Parathyroid adenoma (tissue), 2 donors: ENCODE data around the gene FRMD4A.

Experiments used
- H2AFZ ChIP-seq: fragments of 300-600 bp; sonication (generic); one replicate; pipeline ENCODE4 v1.7.0; 2017; ENCODE audit warnings: antibody characterized with exemption, mild to moderate bottlenecking
- H3K27ac ChIP-seq: fragments of 300-600 bp; sonication (generic); one replicate; pipeline ENCODE4 v1.7.0; 2017
- H3K27me3 ChIP-seq: fragments of 300-600 bp; sonication (generic); one replicate; pipeline ENCODE4 v1.7.0; 2017; ENCODE audit warnings: low read length; ENCODE audit not compliant: control insufficient read depth, insufficient read depth
- H3K36me3 ChIP-seq: fragments of 300-600 bp; sonication (generic); one replicate; pipeline ENCODE4 v1.7.0; 2017; ENCODE audit warnings: low read length; ENCODE audit not compliant: control insufficient read depth, insufficient read depth
- H3K4me1 ChIP-seq: fragments of 300-600 bp; sonication (generic); one replicate; pipeline ENCODE4 v1.7.0; 2017; ENCODE audit warnings: control low read depth
- H3K4me2 ChIP-seq: fragments of 300-600 bp; sonication (generic); one replicate; pipeline ENCODE4 v1.7.0; 2017; ENCODE audit warnings: low read length
- H3K4me3 ChIP-seq: fragments of 300-600 bp; sonication (generic); one replicate; pipeline ENCODE4 v1.7.0; 2017; ENCODE audit warnings: low read depth, low read length
- H3K79me2 ChIP-seq: fragments of 300-600 bp; sonication (generic); one replicate; pipeline ENCODE4 v1.7.0; 2017; ENCODE audit warnings: control low read depth
- H3K9ac ChIP-seq: fragments of 300-600 bp; sonication (generic); one replicate; pipeline ENCODE4 v1.7.0; 2017; ENCODE audit warnings: mild to moderate bottlenecking
- H3K9me3 ChIP-seq: fragments of 300-600 bp; sonication (generic); one replicate; pipeline ENCODE4 v1.7.0; 2017; ENCODE audit warnings: low read length; ENCODE audit not compliant: control insufficient read depth
- CTCF ChIP-seq: fragments of 300-600 bp; sonication (generic); IDR thresholded peaks from one replicate; pipeline ENCODE4 v1.7.0; 2017; ENCODE audit warnings: antibody characterized with exemption, mild to moderate bottlenecking
- donor health status: primary hyperparathyroidism.

Gene FRMD4A

DNA sequence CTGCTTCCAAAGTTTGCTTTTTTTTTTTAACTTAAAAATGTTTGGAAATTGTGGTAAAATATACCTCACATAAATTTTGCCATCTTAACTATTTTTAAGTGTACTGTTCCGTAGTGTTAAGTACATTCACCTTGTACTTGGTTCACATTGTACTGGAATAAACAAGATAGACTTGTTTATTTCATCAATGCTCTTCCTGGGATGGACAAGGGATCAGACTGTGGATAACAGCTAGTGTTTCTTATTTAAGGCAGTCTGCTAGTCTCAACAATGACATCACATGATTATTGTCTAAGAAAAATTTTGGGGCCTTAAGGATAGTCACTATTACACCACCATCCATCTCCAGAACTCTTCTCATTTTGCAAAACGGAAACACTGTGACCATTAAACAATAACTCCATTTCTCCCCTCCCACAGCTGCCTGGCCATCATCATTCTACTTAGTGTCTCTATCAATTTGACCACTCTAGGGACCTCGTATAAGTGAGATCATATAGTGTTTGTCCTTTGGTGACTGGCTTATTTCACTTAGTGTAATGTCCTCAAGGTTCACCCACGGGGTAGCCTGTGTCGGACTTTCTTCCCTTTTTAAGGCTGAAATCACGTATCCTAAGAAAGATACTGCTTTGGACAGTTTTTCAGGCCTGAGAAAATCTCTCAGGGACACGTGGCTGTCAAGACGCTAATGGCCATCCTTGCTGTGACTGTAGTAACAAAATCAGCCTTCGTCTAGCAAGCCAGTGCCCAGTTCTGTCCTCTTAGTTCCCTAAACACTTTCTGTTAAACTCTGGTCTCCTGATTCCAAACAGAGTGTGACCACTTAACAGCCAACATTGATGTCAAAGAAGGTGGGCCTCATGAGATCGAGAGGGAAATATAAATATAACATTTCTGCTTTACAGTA lies 305.2 kb downstream of the FRMD4A start:
- no peaks in the 10 kb centered on the region for H3K9me3 ChIP-seq
- no peaks in the 10 kb centered on the region for H3K36me3 ChIP-seq
- H3K4me3 ChIP-seq = no peak overlapping the region
- H3K27me3 ChIP-seq = no peaks in the 10 kb centered on the region
- H3K79me2 ChIP-seq = no peaks in the 10 kb centered on the region
- no peak overlapping the region for H3K9ac ChIP-seq
- no peak overlapping the region for H2AFZ ChIP-seq
- TF ChIP-seq CTCF = no peak
- no peak overlapping the region for H3K4me2 ChIP-seq
- no peaks in the 10 kb centered on the region for H3K4me1 ChIP-seq
- no peak overlapping the region for H3K27ac ChIP-seq

- Histone ChIP-seq H3K4me1 (no peaks in the 10 kb centered on the region), H3K27ac (no peak overlapping the region), H3K9me3 (no peaks in the 10 kb centered on the region), H3K9ac (no peak overlapping the region), H3K4me3 (no peak overlapping the region), H3K27me3 (no peaks in the 10 kb centered on the region), H3K79me2 (no peaks in the 10 kb centered on the region), H3K4me2 (no peak overlapping the region), H2AFZ (no peak overlapping the region), H3K36me3 (no peaks in the 10 kb centered on the region)
- TF ChIP-seq CTCF = no peak
Observed at GRCh38 chr10:14024329-14025202, 306.2 kb downstream of the FRMD4A start.

DNA sequence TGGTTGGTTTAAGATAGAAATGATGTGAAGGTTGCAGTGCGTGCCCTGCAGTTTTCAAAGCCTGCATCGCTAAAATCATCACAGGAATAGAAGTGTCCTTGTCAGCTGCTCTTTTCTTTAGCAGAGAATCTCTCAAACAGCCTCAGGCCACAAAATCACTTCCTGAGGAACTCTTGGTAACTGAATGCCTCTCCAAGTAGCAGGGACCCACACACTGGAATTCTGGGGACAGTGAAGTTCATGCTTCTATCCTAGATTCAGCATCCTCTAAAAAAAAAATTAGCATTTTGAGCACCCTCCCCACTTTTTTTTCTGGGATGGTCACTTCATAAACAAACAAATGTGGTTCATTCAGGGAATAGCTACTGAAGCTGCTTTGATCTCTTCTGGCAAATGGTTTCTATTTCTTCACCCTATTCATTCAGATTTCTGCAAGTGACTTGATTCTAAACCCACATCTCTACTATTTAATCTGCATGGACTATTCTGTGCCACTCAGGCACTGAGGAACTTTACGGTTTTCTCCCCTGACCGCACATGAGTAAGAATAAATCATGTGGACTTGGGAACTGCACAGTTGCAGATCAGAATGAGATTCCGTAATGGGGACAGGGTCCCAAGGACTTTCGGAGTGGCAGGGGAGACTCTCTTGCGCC lies 306.9 kb downstream of the FRMD4A start:
- Histone ChIP-seq H3K9me3 (no peaks in the 10 kb centered on the region), H3K4me3 (no peak overlapping the region), H2AFZ (no peak overlapping the region), H3K79me2 (no peaks in the 10 kb centered on the region), H3K36me3 (no peaks in the 10 kb centered on the region), H3K27me3 (no peaks in the 10 kb centered on the region), H3K9ac (no peak overlapping the region), H3K4me2 (no peak overlapping the region), H3K27ac (no peak overlapping the region), H3K4me1 (no peaks in the 10 kb centered on the region)
- no peak for TF ChIP-seq CTCF

DNA sequence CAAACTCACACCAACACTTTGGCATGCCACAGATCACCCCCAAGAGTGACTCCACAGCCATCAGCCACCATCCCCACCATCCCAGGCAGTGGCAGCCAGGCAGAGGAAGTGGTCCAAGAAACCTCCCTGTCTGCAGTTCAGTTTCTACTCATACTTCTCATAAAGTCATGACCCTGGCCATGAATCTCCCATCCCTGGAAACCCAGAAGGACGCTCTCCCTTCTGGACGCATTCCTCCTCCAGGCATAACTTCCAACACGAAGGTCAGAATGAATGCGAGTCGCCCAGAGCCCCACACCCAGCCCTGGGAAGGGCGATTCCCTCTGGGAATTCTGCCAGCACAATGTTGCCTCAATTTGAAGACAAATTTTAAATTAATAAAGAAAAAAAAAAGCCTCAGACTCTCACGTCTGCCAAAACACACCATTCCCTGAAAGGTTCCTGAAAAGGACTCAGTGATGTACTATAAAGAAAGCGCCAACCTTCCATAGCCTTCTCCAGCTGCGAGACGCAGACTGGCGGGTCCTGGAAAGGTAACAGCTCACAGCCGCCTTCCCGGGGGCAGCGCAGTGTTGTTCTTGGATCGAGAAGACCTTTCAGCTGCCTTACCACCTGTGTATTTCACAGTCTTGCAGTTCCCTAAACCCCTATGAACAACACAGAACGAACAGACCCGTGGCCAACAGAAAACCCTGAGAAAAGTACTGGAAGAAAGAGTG lies 307.6 kb downstream of the FRMD4A start:
- Histone ChIP-seq H3K4me2 (no peak overlapping the region), H3K4me3 (no peak overlapping the region), H3K79me2 (no peaks in the 10 kb centered on the region), H3K9ac (no peak overlapping the region), H2AFZ (no peak overlapping the region), H3K27ac (no peak overlapping the region), H3K27me3 (no peaks in the 10 kb centered on the region), H3K36me3 (no peaks in the 10 kb centered on the region), H3K4me1 (no peaks in the 10 kb centered on the region), H3K9me3 (no peaks in the 10 kb centered on the region)
- no peak for TF ChIP-seq CTCF
